Measurements from ENCODE around the gene TERC. TPM values are rescaled to one million over a fixed set of nuclear protein-coding genes. Genes with fewer than 3 reads are reported as not detected.

TERC gene
- total RNA-seq, 4 donors from 2014 or later = 19.1 to 93.6 (median 63.7) TPM

Small RNAs within 50 kb of the gene (small RNA-seq; reads per million reads assigned to genes)
- 0 reads per million in 3 donors for gene RNU6-637P

Other genes starting within 250 kb of the TERC start
- 10 to 100 TPM; 11.7 to 19.1 (median 13.6) TPM for gene MECOM, start 101.3 kb downstream of the TERC start, total RNA-seq
- 1 to 10 TPM; 2.7 to 4.5 (median 4.3) TPM for gene ACTRT3, start 4.5 kb upstream of the TERC start, total RNA-seq
- 10 to 100 TPM; 11.7 to 15.7 (median 14.7) TPM for gene MYNN, start 8.3 kb upstream of the TERC start, total RNA-seq
- under 1 TPM in 1 of 4 donors, not detected in 3; 0.23 TPM for gene LRRIQ4, start 47.8 kb upstream of the TERC start, total RNA-seq
- gene LRRC34, start 47.8 kb upstream of the TERC start, total RNA-seq = 1 to 10 TPM; 2.0 to 2.9 (median 2.2) TPM
- not detected for gene LRRC31, start 104.9 kb upstream of the TERC start, total RNA-seq
- gene SAMD7, start 146.5 kb upstream of the TERC start, total RNA-seq = not detected
- 10 to 100 TPM; 65.6 to 71.8 (median 69.3) TPM for gene SEC62, start 201.7 kb upstream of the TERC start, total RNA-seq